ENCODE measurements around the gene SRD5A2. TPM values are rescaled to one million over a fixed set of nuclear protein-coding genes. Genes with fewer than 3 reads are reported as not detected.

SRD5A2 gene
- total and polyA plus RNA-seq, 2 of the 8 experiments (the other 6 are each of a cell fraction or from before 2014, with no cell fraction given), result 0.02 TPM; not detected in 1

GRCh38 chr2:31558401-31559295 is 22.1 kb downstream of the SRD5A2 start (continued):
- TF ChIP-seq CHD7 (IDR thresholded peaks at IDR 0.05; ENCODE audit: insufficient replicate concordance, low read length), result no peak
- TF ChIP-seq GABPA (IDR thresholded peaks at IDR 0.05; ENCODE audit: borderline replicate concordance, insufficient read depth, low read length), result no peak
- no peak for TF ChIP-seq CHD2 (IDR thresholded peaks at IDR 0.05; ENCODE audit: low read length)
- TF ChIP-seq PHF8 (conservative IDR thresholded peaks at IDR 0.05; ENCODE audit: low read depth, low read length), result no peak
- no peak for TF ChIP-seq CTBP2 (IDR thresholded peaks at IDR 0.05; ENCODE audit: borderline replicate concordance, insufficient read depth, insufficient read length, low read length)
- no peak for TF ChIP-seq NANOG (IDR thresholded peaks at IDR 0.05; ENCODE audit: insufficient read depth, low read depth, low read length, poor library complexity, severe bottlenecking)

Measured in H1 (cell line).